ENCODE measurements around the gene TRAF4. TPM values are rescaled to one million over a fixed set of nuclear protein-coding genes. Genes with fewer than 3 reads are reported as not detected.

The TRAF4 gene
- total and polyA plus RNA-seq, 9 of the 15 experiments (the other 6 are each of a cell fraction or from before 2014, with no cell fraction given): 2.4 to 147 (median 72.4) TPM

GRCh38 chr17:28735242-28735722 is 8.5 kb upstream of the TRAF4 start (continued):
- TF ChIP-seq ZNF592 (IDR thresholded peaks at IDR 0.05) (peak; percentile 88), TEAD4 (IDR thresholded peaks at IDR 0.05; ENCODE audit: low read length) (no peak; the same call in 1 of the 2 replicates), TEAD4 (CRISPR knock-in tag; IDR thresholded peaks at IDR 0.05; ENCODE audit: borderline replicate concordance) (no peak), ZNF586 (CRISPR knock-in tag; conservative IDR thresholded peaks at IDR 0.05) (no peak), NFRKB (IDR thresholded peaks at IDR 0.05; ENCODE audit: low read depth) (no peak), SPI1 (IDR thresholded peaks at IDR 0.05; ENCODE audit: borderline replicate concordance, low read depth, low read length) (no peak), TCF3 (CRISPR knock-in tag; IDR thresholded peaks at IDR 0.05) (peak; percentile 24; the same call in 1 of the 2 replicates), ZSCAN32 (CRISPR knock-in tag; IDR thresholded peaks at IDR 0.05) (no peak), ZNF324 (CRISPR knock-in tag; IDR thresholded peaks at IDR 0.05) (no peak), KAT8 (IDR thresholded peaks at IDR 0.05; ENCODE audit: low read depth) (no peak), CREB3 (tag; conservative IDR thresholded peaks at IDR 0.05; ENCODE audit: low read depth) (no peak), POU5F1 (IDR thresholded peaks at IDR 0.05; ENCODE audit: borderline replicate concordance, low read depth, low read length, partially characterized antibody) (no peak), MEF2A (IDR thresholded peaks at IDR 0.05; ENCODE audit: control insufficient read depth, low read depth, low read length) (no peak), MAFK (IDR thresholded peaks at IDR 0.05; ENCODE audit: low read length) (peak; percentile 91), ZSCAN29 (IDR thresholded peaks at IDR 0.05) (no peak), BCOR (IDR thresholded peaks at IDR 0.05) (no peak), ZNF24 (IDR thresholded peaks at IDR 0.05) (no peak; the same call in 1 of the 2 replicates), CAMTA2 (CRISPR knock-in tag; conservative IDR thresholded peaks at IDR 0.05) (no peak), ZNF263 (CRISPR knock-in tag; IDR thresholded peaks at IDR 0.05; ENCODE audit: borderline replicate concordance) (no peak), ETV5 (CRISPR knock-in tag; IDR thresholded peaks at IDR 0.05; ENCODE audit: low read depth) (no peak), ZNF785 (CRISPR knock-in tag; IDR thresholded peaks at IDR 0.05) (no peak), ZNF780A (CRISPR knock-in tag; IDR thresholded peaks at IDR 0.05) (no peak)
- TF ChIP-seq, protein P1, sequence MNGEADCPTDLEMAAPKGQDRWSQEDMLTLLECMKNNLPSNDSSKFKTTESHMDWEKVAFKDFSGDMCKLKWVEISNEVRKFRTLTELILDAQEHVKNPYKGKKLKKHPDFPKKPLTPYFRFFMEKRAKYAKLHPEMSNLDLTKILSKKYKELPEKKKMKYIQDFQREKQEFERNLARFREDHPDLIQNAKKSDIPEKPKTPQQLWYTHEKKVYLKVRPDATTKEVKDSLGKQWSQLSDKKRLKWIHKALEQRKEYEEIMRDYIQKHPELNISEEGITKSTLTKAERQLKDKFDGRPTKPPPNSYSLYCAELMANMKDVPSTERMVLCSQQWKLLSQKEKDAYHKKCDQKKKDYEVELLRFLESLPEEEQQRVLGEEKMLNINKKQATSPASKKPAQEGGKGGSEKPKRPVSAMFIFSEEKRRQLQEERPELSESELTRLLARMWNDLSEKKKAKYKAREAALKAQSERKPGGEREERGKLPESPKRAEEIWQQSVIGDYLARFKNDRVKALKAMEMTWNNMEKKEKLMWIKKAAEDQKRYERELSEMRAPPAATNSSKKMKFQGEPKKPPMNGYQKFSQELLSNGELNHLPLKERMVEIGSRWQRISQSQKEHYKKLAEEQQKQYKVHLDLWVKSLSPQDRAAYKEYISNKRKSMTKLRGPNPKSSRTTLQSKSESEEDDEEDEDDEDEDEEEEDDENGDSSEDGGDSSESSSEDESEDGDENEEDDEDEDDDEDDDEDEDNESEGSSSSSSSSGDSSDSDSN (IDR thresholded peaks at IDR 0.05; ENCODE audit: borderline replicate concordance in 1 of 2, low read depth in 2 of 2, low read length in 2 of 2): peak; percentile 29 to 85; a peak in 2 of 4 replicates
- TF ChIP-seq, protein P2, sequence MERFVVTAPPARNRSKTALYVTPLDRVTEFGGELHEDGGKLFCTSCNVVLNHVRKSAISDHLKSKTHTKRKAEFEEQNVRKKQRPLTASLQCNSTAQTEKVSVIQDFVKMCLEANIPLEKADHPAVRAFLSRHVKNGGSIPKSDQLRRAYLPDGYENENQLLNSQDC (CRISPR knock-in tag; IDR thresholded peaks at IDR 0.05): no peak

Measured in K562 (cell line).